HT-29 (cell line): ENCODE data around the gene ARID1B. TPM values are rescaled to one million over a fixed set of nuclear protein-coding genes. Genes with fewer than 3 reads are reported as not detected.

Experiments used
- DNase-seq: peaks from one replicate; pipeline ENCODE4 v3.0.0-alpha.2; 2015; ENCODE audit warnings: low spot score
- total RNA-seq: library from RNA; depleted of rRNA; stranded (reverse); fragments of >200 nt; shearing (Covaris generic); gene quantifications from 2 replicates; pipeline ENCODE4 v1.2.3, GENCODE V29; 2014

ARID1B gene
- total RNA-seq, 1 experiment from 2014 or later, result 34.6 TPM

GRCh38 chr6:157094038-157094437 lies 316.9 kb downstream of the ARID1B start:
- no peak for DNase-seq

DNA sequence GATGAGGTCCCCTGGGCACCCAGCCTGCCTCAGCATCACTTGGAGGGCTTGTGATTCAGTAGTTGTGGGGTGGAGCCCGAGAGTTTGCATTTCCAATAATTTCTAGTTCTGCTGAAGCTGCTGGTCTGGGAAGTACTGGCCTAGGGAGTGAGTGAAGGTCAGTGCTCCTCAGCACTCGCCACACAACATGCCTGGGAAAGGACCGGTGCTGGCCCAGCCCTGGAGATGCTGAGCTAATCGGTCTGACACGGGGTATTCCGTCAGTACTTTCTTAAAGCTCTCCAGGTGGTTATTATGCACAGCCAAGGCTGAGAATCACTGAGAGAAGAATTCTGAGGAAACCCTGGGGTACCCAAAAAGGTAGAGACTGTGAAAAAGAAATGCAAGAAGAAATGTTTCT lies 317.9 kb downstream of the ARID1B start:
- no peak for DNase-seq

DNA sequence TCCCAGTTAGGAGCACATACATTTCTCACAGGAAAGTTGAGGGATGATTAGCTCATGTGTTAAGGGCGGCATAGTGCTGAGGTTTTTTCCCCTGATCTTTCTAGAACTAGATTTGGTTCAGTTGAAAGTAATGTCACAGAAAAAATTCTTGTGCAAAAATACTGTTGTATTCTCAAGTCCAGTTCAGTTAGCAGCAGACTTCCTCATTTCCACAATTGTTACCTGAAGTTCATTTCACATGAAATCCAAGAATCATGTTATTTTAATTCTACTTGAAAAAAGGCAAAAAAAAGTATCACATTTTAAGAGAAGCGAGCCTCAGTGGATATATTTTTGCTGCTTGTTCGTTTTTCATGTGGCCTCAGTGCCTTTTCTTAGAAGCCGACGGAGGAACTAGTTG lies 318.4 kb downstream of the ARID1B start:
- DNase-seq, result no peak

DNA sequence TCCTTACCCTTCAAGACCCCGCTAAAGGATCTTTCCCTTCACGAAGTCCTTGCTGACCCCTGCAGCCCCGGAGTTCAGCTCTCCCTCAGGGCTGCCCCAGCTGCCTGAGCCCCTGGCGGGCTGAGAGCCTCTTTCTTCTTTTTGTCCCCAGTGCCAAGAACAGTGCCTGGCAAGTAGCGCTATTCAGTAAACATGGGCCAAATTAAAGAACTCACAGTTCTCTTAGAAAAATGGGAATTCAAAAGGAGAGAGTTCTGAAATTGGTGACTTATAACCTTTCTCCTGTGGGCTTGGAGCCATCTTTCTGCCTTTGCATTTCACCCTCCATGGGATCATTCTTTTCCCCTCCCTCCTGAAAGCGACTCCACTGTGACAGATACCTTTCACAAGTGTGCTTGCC lies 318.9 kb downstream of the ARID1B start:
- no peak for DNase-seq

GRCh38 chr6:157096522-157096921 lies 319.3 kb downstream of the ARID1B start:
- no peak for DNase-seq

- no peak for DNase-seq
Observed at GRCh38 chr6:157097255-157097955, 320.2 kb downstream of the ARID1B start.

DNA sequence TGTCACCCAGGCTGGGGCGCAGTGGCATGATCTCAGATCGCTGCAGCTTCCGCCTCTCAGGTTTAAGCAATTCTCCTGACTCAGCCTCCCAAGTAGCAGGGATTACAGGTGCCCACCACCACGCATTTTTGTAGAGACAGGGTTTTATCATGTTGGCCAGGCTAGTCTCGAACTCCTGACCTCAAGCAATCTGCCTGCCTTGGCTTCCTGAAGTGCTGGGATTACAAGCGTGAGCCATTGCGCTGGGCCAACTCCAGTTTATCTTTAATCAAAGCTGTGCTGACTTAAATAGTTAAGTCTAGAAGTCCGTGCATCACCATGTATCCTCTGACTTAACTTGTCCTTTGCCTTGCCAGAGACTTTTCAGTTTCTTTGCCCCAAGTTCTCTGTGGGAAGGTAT lies 321.8 kb downstream of the ARID1B start:
- DNase-seq, result no peak

DNA sequence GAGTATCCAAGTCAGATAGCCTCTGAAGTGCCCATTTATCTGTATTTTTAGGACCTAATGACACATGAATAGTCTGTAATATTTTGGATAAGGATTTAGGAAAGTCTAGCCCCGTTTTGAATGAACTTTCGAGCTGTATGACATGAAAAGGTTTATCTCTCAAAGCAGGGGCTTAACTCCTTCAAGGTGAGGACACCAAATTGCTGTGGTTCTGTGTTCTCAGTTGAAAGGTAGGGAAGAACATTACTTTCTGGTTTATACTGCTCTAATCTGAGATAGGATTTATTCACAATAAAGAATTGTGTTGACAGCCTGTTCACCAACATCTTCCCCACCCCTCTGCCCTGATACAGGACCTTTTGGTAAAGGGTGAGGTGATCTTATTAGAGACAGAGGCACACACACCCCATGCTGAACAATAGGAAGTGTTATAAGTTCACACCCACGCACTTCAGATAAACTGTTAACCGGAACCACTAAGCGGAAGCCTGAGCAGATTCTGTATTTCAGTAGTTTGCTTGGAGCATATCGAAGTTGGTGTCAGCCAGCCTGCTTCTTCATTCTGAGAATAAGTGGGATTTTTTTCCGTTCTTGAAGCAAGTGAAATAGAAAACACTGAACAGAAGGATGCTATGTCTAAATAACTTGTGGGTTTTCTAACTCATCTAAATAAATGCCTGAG lies 322.9 kb downstream of the ARID1B start:
- DNase-seq, result no peak

DNA sequence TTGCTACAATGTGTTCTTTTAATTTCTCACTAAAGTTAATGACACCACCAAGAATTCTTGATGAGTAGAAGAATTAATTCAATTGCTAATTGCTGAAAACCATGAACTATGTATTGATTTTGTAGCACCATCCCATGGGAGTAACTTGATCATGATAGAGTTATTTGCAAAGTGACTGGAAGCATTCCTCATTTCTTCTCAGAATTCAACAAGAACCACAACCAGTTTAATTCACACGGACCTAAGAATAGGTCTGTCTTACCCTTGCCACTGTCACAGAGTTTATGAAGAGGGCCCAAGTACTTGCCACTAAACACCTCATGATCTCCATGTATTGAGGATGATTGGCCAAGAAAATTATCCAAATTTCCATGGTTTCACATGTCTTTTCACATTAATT lies 324.0 kb downstream of the ARID1B start:
- no peak for DNase-seq

DNA sequence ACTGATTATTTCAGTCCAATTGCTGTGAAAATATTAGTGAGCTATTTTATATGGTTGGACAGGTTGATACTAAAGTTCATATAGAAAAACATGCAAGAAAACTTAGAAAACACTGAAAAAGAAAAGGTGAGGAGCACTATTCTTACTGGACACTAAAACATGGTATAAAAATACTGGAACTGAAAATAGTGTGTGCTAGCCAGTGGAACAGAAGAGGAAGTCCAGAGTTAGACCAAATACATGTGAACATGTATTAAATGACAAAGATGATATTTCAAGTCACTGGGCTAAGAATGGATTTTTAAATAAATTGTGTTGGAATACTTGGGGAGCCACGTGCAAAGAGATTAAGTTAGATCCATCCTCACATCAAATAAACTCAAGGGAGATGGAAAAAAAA lies 327.6 kb downstream of the ARID1B start:
- DNase-seq, result no peak

DNA sequence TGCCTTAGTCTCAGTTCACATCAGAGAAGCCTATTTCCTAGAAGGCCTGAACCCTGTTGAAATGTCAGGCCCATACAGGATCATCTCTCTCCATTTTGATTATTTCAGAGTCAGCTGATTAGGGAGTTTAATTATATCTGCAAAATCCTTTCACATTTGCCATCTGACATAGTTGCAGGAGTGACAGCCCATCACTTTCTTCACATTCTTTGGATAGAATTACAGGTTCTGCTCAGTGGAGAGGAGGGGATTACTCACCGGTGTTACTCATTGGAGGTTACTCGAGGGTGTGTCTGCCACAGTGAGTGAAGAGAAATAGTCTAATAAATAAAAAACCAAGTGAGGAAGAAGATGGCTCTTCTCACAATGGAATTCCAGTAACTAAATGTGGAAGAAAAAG lies 329.3 kb downstream of the ARID1B start:
- no peak for DNase-seq

DNA sequence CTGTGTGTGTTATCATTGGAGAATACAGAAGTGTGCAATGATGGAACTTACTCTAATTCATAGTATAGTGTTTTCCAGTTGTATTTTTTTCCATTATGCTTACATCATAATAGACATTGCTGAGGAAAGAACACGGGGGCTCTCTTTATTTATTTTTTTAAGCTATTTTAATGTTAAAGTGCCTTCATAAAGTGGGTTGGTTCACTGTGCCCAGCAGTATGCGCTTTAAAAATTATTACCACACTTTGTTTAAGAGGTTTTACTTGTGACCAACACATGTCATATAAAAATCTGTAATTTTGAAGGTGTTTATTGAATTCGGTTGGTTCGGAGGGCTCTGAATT lies 330.4 kb downstream of the ARID1B start:
- DNase-seq, result no peak

GRCh38 chr6:157107915-157108651 lies 330.9 kb downstream of the ARID1B start:
- DNase-seq, result peak; percentile 24

- DNase-seq, result no peak
Observed at GRCh38 chr6:157108923-157109322, 331.7 kb downstream of the ARID1B start.

DNA sequence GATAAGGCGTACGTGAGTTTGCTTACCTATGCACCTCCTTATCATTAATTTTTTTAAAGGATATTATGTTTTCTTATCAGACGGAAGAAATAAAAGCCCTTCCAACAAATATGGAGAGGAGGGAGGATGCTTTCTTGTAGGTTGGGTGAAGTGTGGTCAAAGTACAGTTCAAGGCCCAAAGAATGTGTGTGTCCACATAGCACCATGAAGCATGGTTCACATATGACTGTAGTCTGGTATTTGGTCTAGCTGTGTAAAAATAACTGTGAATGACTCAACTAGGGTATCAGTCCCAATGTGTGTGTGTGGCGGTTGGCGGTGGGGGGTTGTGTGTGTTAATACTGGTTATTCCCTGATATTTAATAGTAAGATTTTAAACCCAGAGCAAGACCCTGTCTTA lies 333.4 kb downstream of the ARID1B start:
- DNase-seq, result no peak

DNA sequence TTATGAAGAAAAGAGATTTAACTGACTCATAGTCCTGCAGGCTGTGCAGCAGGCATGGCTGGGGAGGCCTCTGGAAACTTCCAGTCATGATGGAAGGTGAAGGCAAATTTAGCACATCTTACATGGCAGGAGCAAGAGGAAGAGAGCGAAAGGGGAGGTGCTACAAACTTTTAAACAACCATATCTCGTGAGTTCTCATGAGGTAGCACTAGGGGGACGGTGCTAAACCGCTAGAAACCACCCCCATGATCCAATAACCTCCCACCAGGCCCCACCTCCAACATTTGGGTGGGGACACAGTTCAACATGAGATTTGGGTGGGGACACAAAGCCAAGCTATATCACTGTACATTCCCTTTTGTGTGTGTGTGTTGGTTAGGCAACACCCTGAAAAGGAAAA lies 336.2 kb downstream of the ARID1B start:
- DNase-seq, result no peak

DNA sequence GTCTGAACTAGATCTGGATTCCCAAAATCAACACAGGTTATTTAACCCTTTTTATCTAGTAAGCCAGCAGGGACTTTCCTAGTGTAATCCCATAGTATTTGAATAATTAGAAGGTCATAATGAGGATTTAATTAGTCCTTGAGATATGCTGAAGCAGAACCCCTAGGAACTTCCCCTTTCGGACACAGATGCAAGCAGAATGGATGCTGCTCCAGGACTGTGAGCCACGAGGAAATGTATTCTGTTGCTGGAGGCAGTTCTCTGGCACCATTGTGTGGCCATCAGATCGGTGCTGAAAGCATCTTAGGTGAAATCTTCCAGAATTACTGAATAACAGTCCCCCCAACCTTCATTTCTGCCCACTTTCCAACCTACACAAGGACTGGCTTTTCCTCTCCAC lies 339.2 kb downstream of the ARID1B start:
- no peak for DNase-seq

DNA sequence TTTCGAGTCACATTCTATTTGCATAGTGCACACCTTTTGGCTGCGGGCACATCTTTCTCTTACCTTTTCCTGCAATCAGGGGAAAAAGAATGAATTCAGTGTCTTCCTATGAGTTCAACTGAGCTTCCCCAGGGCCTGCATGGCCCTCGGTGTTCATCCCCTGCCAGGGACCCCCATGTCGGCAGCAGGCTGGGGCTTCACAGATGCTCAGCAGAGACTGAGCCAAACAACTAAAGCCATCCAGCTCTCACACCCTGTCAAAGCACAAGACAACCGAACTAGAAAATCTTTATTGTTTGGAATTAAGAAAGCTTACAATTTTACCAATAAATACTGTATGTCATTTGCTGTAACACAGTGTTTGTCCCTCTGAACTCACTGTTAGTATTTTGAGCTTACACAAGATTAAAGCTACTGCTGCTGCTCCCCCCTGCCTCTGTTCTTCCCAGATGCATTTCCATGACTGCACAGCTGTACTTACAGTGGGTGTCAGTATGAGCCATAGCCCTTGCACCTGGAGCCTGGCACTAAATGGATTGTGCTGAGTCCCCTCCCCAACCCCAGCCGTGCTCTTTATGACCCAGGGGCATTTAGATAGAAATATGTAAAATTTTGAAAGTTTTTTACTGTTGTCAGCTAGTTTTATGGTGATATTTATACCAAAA lies 340.4 kb downstream of the ARID1B start:
- no peak for DNase-seq

GRCh38 chr6:157119502-157120027 lies 342.4 kb downstream of the ARID1B start:
- no peak for DNase-seq

GRCh38 chr6:157120534-157121232 lies 343.5 kb downstream of the ARID1B start:
- no peak for DNase-seq

DNA sequence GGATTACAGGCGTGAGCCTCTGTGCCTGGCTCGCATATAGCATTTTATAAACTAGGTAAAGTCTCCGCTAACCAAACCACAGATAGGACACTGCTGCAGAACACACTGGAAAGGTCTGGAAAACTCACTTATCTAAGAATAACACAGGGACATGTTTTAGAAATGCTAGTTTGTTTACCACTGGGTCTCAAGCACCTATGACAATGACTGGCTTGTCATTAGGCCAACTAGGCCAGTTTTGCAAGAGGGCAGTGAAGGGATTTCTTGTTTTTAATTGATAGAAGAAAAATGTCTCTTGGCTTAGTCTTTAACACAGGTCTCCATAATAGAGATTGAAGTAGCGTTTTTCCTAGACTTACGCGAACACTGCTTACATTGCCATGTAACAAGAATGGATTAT lies 344.7 kb downstream of the ARID1B start:
- DNase-seq, result no peak
